Esophagus muscularis mucosa (tissue), 4 donors: ENCODE results near the gene GIPC2.

Source experiments
- CTCF ChIP-seq, 3 experiments: fragments of 200-600 bp in 2 of 3; fragments of 450-650 bp in 1 of 3; sonication (generic) in 2 of 3; IDR thresholded peaks; one replicate each; pipeline ENCODE4 v1.5.1; 2017 to 2019; ENCODE audit warnings: antibody characterized with exemption in 3 of 3, mild to moderate bottlenecking in 2 of 3, moderate library complexity in 1 of 3
- EP300 ChIP-seq: sonication (generic); formaldehyde crosslinking; IDR thresholded peaks from one replicate; pipeline ENCODE4 v1.6.1; 2017; ENCODE audit warnings: antibody characterized with exemption
- POLR2A ChIP-seq: fragments of 450-650 bp; IDR thresholded peaks from one replicate; pipeline ENCODE4 v1.6.1; 2017; ENCODE audit warnings: antibody characterized with exemption, moderate library complexity, mild to moderate bottlenecking, low read depth
- POLR2AphosphoS5 ChIP-seq, 2 donors: sonication (generic); formaldehyde crosslinking; IDR thresholded peaks; one replicate each; pipeline ENCODE4 v1.6.1; 2017; ENCODE audit warnings: antibody characterized with exemption in 2 of 2

GRCh38 chr1:78003882-78004718 lies 41.7 kb upstream of the GIPC2 start:
- TF ChIP-seq CTCF (IDR thresholded peaks at IDR 0.05): no peak
- TF ChIP-seq EP300: no peak
- TF ChIP-seq POLR2A: peak; percentile 87
- TF ChIP-seq POLR2AphosphoS5 (IDR thresholded peaks at IDR 0.05): peak in 1 of 2 donors; percentile 55
